MM.1S (cell line): ENCODE measurements around the gene FAM193A.

ENCODE experiments used
- EZH2 ChIP-seq: fragments of 300-600 bp; sonication (generic); optimal IDR thresholded peaks from 2 replicates; pipeline ENCODE3; 2017; ENCODE audit warnings: low read depth, mild to moderate bottlenecking, antibody characterized with exemption, low read length, mixed read lengths
- EZH2phosphoT487 ChIP-seq: fragments of 300-600 bp; sonication (generic); IDR thresholded peaks from 2 replicates; pipeline ENCODE4 v1.6.1; 2018; ENCODE audit warnings: antibody characterized with exemption, low read length
- TF ChIP-seq, protein P1 (sequence below): fragments of 300-600 bp; sonication (generic); IDR thresholded peaks from 2 replicates; pipeline ENCODE4 v1.5.1; 2016; ENCODE audit warnings: antibody characterized with exemption, low read length, mixed read lengths

DNA sequence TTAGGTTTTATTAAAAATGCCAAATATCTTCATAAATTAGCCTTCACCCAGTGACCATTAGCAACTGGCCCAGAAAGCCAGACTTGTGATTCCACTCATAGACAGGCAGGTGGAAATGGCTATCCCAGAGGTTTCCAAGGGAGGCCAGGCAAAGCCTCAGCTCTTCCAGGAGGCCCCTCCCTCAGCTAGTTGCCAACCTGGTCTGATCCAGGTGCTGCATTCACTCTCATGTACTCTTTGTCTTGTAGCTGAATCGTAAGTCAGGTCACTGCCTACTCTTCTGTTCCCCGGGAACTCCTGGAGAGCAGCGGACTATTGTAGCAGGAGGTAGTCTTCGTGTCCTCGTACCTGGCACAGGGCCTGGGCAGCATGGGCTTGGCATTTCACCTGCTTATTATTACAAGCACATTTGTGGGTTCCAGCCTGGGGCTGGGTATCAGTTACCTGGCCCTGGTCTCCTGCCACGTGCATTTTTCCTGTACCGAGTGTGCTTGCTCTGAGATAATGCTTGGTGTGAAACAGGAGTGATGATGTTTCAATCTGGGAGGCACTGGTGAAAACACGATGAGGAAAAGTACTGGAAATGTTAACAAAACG, 101.6 kb downstream of the FAM193A start:
- TF ChIP-seq, protein P1, sequence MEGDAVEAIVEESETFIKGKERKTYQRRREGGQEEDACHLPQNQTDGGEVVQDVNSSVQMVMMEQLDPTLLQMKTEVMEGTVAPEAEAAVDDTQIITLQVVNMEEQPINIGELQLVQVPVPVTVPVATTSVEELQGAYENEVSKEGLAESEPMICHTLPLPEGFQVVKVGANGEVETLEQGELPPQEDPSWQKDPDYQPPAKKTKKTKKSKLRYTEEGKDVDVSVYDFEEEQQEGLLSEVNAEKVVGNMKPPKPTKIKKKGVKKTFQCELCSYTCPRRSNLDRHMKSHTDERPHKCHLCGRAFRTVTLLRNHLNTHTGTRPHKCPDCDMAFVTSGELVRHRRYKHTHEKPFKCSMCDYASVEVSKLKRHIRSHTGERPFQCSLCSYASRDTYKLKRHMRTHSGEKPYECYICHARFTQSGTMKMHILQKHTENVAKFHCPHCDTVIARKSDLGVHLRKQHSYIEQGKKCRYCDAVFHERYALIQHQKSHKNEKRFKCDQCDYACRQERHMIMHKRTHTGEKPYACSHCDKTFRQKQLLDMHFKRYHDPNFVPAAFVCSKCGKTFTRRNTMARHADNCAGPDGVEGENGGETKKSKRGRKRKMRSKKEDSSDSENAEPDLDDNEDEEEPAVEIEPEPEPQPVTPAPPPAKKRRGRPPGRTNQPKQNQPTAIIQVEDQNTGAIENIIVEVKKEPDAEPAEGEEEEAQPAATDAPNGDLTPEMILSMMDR, result no peak
- no peak for TF ChIP-seq EZH2
- no peak for TF ChIP-seq EZH2phosphoT487
